ENCODE data around the gene CTXND1. TPM values are rescaled to one million over a fixed set of nuclear protein-coding genes. Genes with fewer than 3 reads are reported as not detected.

The CTXND1 gene
- total and polyA plus RNA-seq, 7 donors = 0.01 to 0.07 (median 0.04) TPM; not detected in 3

GRCh38 chr15:80272987-80273386 is 21.0 kb upstream of the CTXND1 start:
- H3K4me3 ChIP-seq = no peak overlapping the region
- H3K9me3 ChIP-seq = no peaks in the 10 kb centered on the region
- no peak for ATAC-seq
- TF ChIP-seq CTCF (IDR thresholded peaks at IDR 0.05) = no peak
- H3K27me3 ChIP-seq (ENCODE audit: insufficient read depth in 3 of 3, low read length in 2 of 3) = peaks cover 0 to 11% (median 3%) of the 10 kb centered on the region in 3 donors
- no peaks in the 10 kb centered on the region for H3K4me1 ChIP-seq
- 76 to 81% (median 81%) methylated on average over 2 of the region's 2 CpGs for WGBS, 3 donors
- H3K27ac ChIP-seq = no peak overlapping the region
- no peaks in the 10 kb centered on the region for H3K36me3 ChIP-seq (ENCODE audit: insufficient read depth in 1 of 2, low read depth in 1 of 2)
- intact Hi-C loops (cut with DNase I) = no loop called here
- no peak for DNase-seq

GRCh38 chr15:80270472-80270871 is 18.5 kb upstream of the CTXND1 start:
- ATAC-seq = no peak
- WGBS, 3 donors = 42 to 73% (median 48%) methylated on average over 1 of the region's 1 CpG
- intact Hi-C loops (cut with DNase I) = no loop called here

GRCh38 chr15:80268101-80268500 is 16.1 kb upstream of the CTXND1 start:
- H3K27ac ChIP-seq = no peak overlapping the region
- intact Hi-C loops (cut with DNase I) = no loop called here
- peaks cover 0 to 16% (median 3%) of the 10 kb centered on the region in 3 donors for H3K27me3 ChIP-seq (ENCODE audit: insufficient read depth in 3 of 3, low read length in 2 of 3)
- H3K9me3 ChIP-seq = no peaks in the 10 kb centered on the region
- no peak for TF ChIP-seq CTCF (IDR thresholded peaks at IDR 0.05)
- H3K4me1 ChIP-seq = no peaks in the 10 kb centered on the region
- no peak for DNase-seq
- WGBS, 3 donors = 81 to 83% (median 83%) methylated on average over 7 of the region's 7 CpGs
- no peaks in the 10 kb centered on the region for H3K36me3 ChIP-seq (ENCODE audit: insufficient read depth in 1 of 2, low read depth in 1 of 2)
- ATAC-seq = no peak
- H3K4me3 ChIP-seq = no peak overlapping the region

More at GRCh38 chr15:80270472-80270871, 18.5 kb upstream of the CTXND1 start:
- H3K9me3 ChIP-seq = no peaks in the 10 kb centered on the region
- no peaks in the 10 kb centered on the region for H3K4me1 ChIP-seq
- no peak overlapping the region for H3K27ac ChIP-seq
- TF ChIP-seq CTCF (IDR thresholded peaks at IDR 0.05) = no peak
- no peak overlapping the region for H3K4me3 ChIP-seq
- DNase-seq = no peak
- peaks cover 0 to 13% (median 3%) of the 10 kb centered on the region in 3 donors for H3K27me3 ChIP-seq (ENCODE audit: insufficient read depth in 3 of 3, low read length in 2 of 3)
- H3K36me3 ChIP-seq (ENCODE audit: insufficient read depth in 1 of 2, low read depth in 1 of 2) = no peaks in the 10 kb centered on the region

- no peak for TF ChIP-seq CTCF (IDR thresholded peaks at IDR 0.05)
- DNase-seq (no peak), ATAC-seq (no peak)
- Histone ChIP-seq H3K27me3 (ENCODE audit: insufficient read depth in 3 of 3, low read length in 2 of 3) (peaks cover 0 to 16% (median 3%) of the 10 kb centered on the region in 3 donors), H3K4me3 (no peak overlapping the region), H3K4me1 (no peaks in the 10 kb centered on the region), H3K36me3 (ENCODE audit: insufficient read depth in 1 of 2, low read depth in 1 of 2) (no peaks in the 10 kb centered on the region), H3K9me3 (no peaks in the 10 kb centered on the region), H3K27ac (no peak overlapping the region)
- 60 to 67% (median 60%) methylated on average over 3 of the region's 3 CpGs for WGBS, 3 donors
- intact Hi-C loops (cut with DNase I) = no loop called here
Measured at GRCh38 chr15:80267658-80268057, 15.6 kb upstream of the CTXND1 start.

- DNase-seq = no peak
- no peaks in the 10 kb centered on the region for H3K9me3 ChIP-seq
- no peak overlapping the region for H3K4me3 ChIP-seq
- no peaks in the 10 kb centered on the region for H3K4me1 ChIP-seq
- TF ChIP-seq CTCF (IDR thresholded peaks at IDR 0.05) = no peak
- H3K36me3 ChIP-seq (ENCODE audit: insufficient read depth in 1 of 2, low read depth in 1 of 2) = no peaks in the 10 kb centered on the region
- peaks cover 0 to 20% (median 3%) of the 10 kb centered on the region in 3 donors for H3K27me3 ChIP-seq (ENCODE audit: insufficient read depth in 3 of 3, low read length in 2 of 3)
- intact Hi-C loops (cut with DNase I) = no loop called here
- ATAC-seq = no peak
- 85 to 86% (median 85%) methylated on average over 4 of the region's 4 CpGs for WGBS, 3 donors
- no peak overlapping the region for H3K27ac ChIP-seq
Measured at GRCh38 chr15:80266745-80267144, 14.7 kb upstream of the CTXND1 start.

Measured in psoas muscle (tissue), 8 donors.